ENCODE measurements around the gene CAPZA1. TPM values are rescaled to one million over a fixed set of nuclear protein-coding genes. Genes with fewer than 3 reads are reported as not detected.
A peak's percentile ranks its signal among the peaks of the same experiment; 100 is the strongest.

CAPZA1 gene
- total RNA-seq, 1 donor from 2014 or later, result 311 TPM

DNA sequence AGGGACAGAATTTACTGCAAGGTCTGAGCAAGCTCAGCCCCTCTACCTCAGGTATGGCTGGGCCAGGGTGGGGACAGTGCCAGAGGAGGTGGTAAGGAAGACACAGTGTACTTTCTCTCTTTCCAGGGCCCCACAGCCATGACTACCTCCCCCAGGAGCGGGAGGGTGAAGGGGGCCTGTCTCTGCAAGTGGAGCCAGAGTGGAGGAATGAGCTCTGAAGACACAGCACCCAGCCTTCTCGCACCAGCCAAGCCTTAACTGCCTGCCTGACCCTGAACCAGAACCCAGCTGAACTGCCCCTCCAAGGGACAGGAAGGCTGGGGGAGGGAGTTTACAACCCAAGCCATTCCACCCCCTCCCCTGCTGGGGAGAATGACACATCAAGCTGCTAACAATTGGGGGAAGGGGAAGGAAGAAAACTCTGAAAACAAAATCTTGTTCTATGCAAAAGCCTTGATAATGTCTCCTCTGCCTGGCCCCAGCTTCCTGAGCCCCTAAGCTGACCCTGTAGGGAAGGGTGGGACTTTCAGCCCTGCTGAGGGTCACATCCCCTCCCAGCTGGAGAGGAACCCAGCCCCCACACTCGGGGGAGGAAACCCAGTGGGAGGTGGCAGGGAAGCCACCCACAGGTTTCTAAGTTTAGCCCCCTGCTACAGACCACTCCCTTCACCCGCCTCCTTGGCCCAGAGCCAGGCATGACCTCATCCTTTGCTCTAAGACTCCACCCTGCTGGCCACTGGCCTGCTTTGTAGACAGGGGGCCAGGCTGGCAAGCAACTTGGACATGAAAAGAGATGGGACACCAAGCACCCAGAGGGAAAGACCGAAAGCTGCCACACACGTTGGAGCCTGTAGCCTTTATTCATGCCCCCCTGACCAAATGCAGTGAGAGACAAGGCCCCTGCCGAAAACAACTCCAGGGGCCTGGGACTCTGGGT, 80.9 kb downstream of the CAPZA1 start:
- peak overlapping the region; percentile 13 for H3K4me3 ChIP-seq (ENCODE audit: low read depth, low read length)
- TF ChIP-seq, protein P1, sequence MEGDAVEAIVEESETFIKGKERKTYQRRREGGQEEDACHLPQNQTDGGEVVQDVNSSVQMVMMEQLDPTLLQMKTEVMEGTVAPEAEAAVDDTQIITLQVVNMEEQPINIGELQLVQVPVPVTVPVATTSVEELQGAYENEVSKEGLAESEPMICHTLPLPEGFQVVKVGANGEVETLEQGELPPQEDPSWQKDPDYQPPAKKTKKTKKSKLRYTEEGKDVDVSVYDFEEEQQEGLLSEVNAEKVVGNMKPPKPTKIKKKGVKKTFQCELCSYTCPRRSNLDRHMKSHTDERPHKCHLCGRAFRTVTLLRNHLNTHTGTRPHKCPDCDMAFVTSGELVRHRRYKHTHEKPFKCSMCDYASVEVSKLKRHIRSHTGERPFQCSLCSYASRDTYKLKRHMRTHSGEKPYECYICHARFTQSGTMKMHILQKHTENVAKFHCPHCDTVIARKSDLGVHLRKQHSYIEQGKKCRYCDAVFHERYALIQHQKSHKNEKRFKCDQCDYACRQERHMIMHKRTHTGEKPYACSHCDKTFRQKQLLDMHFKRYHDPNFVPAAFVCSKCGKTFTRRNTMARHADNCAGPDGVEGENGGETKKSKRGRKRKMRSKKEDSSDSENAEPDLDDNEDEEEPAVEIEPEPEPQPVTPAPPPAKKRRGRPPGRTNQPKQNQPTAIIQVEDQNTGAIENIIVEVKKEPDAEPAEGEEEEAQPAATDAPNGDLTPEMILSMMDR (conservative IDR thresholded peaks at IDR 0.05; ENCODE audit: low read depth, low read length), result no peak
- peak; percentile 75 for DNase-seq (ENCODE audit: low read depth)

GRCh38 chr1:112701227-112702066, 81.8 kb downstream of the CAPZA1 start:
- no peak overlapping the region for H3K4me3 ChIP-seq (ENCODE audit: low read depth, low read length)
- DNase-seq (ENCODE audit: low read depth), result no peak
- TF ChIP-seq, protein P1 (conservative IDR thresholded peaks at IDR 0.05; ENCODE audit: low read depth, low read length), result no peak

DNA sequence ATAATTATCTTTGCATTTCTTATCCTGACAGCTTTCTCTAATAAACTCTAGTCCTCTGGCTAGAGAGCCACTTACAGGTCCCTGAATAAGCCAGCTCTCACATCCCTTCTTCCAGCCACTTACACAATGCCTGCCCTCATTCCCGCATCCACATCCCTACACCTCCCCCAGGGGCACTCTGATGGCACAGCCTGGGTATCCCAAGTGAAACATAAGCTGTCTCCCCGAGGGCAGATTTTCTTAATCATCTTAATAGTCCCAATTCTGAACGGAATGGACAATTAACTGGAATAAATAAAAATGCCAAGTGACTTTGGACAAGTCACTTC, 82.4 kb downstream of the CAPZA1 start:
- no peak for DNase-seq (ENCODE audit: low read depth)
- TF ChIP-seq, protein P1 (conservative IDR thresholded peaks at IDR 0.05; ENCODE audit: low read depth, low read length), result no peak
- H3K4me3 ChIP-seq (ENCODE audit: low read depth, low read length), result no peak overlapping the region

DNA sequence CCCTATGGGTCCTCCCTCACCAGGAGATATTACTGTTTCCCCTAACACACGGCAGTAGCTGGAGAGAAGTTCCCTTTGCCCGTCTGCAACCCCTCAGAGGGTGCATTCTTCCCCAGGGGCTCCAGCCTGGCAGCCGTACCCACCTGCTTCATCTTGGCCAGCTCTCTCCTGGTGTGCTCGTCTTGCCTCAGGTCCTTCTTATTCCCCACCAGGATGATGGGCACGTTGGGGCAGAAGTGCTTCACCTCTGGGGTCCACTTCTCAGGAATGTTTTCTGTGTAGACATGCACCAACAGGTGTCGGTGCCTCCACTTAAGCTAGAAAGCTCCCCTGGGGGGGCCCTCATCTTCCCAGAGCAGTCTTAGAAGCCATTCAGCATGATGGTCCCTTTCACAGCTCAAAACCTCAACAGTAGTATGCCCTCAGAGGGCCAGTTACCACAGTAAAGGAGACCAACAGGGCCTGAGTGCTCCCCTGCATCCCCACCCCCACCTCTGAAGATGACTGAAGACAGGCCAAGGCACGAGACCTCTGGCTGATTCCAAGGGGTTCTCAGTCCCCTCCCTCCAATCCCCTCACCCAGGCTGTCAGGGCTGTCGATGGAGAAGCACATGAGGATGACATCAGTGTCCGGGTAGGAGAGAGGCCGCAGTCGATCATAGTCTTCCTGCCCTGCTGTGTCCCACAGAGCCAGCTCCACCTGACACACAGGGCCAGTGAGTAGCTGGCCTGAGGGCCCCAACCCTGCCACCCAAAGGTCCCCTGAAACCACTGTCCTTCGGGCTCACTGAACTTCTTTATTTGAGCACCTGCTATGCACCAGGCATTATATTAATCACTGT, 83.0 kb downstream of the CAPZA1 start:
- H3K4me3 ChIP-seq (ENCODE audit: low read depth, low read length), result no peak overlapping the region
- DNase-seq (ENCODE audit: low read depth), result no peak
- TF ChIP-seq, protein P1 (conservative IDR thresholded peaks at IDR 0.05; ENCODE audit: low read depth, low read length), result no peak

- H3K4me3 ChIP-seq (ENCODE audit: low read depth, low read length), result no peak overlapping the region
- no peak for DNase-seq (ENCODE audit: low read depth)
- TF ChIP-seq, protein P1 (conservative IDR thresholded peaks at IDR 0.05; ENCODE audit: low read depth, low read length), result no peak
These were observed 84.1 kb downstream of the CAPZA1 start for GRCh38 chr1:112703706-112704105.

GRCh38 chr1:112704391-112704933, 84.8 kb downstream of the CAPZA1 start:
- DNase-seq (ENCODE audit: low read depth), result no peak
- TF ChIP-seq, protein P1 (conservative IDR thresholded peaks at IDR 0.05; ENCODE audit: low read depth, low read length), result no peak
- peak overlapping the region; percentile 95 for H3K4me3 ChIP-seq (ENCODE audit: low read depth, low read length)
